Measurements from ENCODE around the gene SLC6A5. TPM values are rescaled to one million over a fixed set of nuclear protein-coding genes. Genes with fewer than 3 reads are reported as not detected.

The SLC6A5 gene
- total and polyA plus RNA-seq, 2 donors (not counting 3 experiments of a cell fraction or from before 2014, with no cell fraction given), result not detected

DNA sequence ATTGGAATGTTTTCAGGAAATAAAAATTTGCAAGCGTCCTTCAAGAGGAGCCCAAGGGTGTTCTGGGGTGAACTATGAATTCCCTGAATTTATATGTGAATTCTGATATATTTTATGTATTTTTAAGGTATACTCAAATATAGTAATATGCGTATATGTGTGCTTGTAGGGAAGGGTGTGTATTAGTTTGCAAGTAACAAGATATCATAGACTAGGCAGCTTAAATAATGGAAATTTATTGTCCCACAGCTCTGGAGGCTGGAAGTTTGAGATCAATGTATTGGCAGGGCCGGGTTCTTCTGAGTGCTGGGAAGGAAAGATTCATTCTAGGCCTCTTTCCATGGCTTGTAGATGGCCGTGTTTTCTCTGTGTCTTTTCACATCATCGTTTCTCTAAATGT, 16.2 kb upstream of the SLC6A5 start:
- no peaks in the 10 kb centered on the region for H3K36me3 ChIP-seq (ENCODE audit: control insufficient read depth in 2 of 2, extremely low read depth in 1 of 2, insufficient read depth in 2 of 2, low read length in 2 of 2)
- no peak overlapping the region for H3K9ac ChIP-seq (replicated peaks; ENCODE audit: extremely low read depth, insufficient read depth, low read length)
- no peaks in the 10 kb centered on the region for H3K4me1 ChIP-seq (ENCODE audit: control insufficient read depth, extremely low read depth, insufficient read depth, low read length)
- H3K79me2 ChIP-seq (ENCODE audit: control insufficient read depth, insufficient read depth, low read length), result no peaks in the 10 kb centered on the region
- POLR2A ChIA-PET, result no interaction called here
- CTCF ChIA-PET, result no interaction called here
- FAIRE-seq (no peak), DNase-seq (ENCODE audit: low read depth, low spot score) (no peak)
- H3K27me3 ChIP-seq (ENCODE audit: control insufficient read depth in 2 of 2, insufficient read depth in 2 of 2, low read length in 2 of 2), result no peaks in the 10 kb centered on the region
- TF ChIP-seq GATA2 (IDR thresholded peaks at IDR 0.05; ENCODE audit: insufficient read depth, insufficient read length, low read depth, low read length) (no peak), MYC (IDR thresholded peaks at IDR 0.05; ENCODE audit: low read depth, low read length) (no peak), JUN (IDR thresholded peaks at IDR 0.05; ENCODE audit: borderline replicate concordance, insufficient read depth, insufficient read length, low read depth) (no peak)
- H2AFZ ChIP-seq (ENCODE audit: low read depth, low read length), result no peak overlapping the region
- H3K27ac ChIP-seq (ENCODE audit: insufficient read depth, low read depth, low read length), result no peak overlapping the region
- no peaks in the 10 kb centered on the region for H3K9me1 ChIP-seq (replicated peaks; ENCODE audit: control insufficient read depth, extremely low read depth, insufficient read depth, low read length)
- H3K4me3 ChIP-seq (replicated peaks in 1 of 3; ENCODE audit: insufficient read depth in 1 of 3, low read depth in 1 of 3, low read length in 3 of 3), result no peak overlapping the region
- intact Hi-C loops (cut with micrococcal nuclease), result no loop called here
- H4K20me1 ChIP-seq (replicated peaks; ENCODE audit: control insufficient read depth, extremely low read depth, insufficient read depth, low read length), result no peaks in the 10 kb centered on the region
- no TSS peak for BruUV-seq (replicated peaks)
- no peaks in the 10 kb centered on the region for H3K9me3 ChIP-seq (replicated peaks; ENCODE audit: control insufficient read depth, insufficient read depth, low read length)
- dilution Hi-C loops (cut with MboI; ENCODE audit: extremely low pct_ligation_motif_present, low sequenced_read_pairs), result no loop called here
- no peak overlapping the region for H3K4me2 ChIP-seq (ENCODE audit: insufficient read depth, low read length)

DNA sequence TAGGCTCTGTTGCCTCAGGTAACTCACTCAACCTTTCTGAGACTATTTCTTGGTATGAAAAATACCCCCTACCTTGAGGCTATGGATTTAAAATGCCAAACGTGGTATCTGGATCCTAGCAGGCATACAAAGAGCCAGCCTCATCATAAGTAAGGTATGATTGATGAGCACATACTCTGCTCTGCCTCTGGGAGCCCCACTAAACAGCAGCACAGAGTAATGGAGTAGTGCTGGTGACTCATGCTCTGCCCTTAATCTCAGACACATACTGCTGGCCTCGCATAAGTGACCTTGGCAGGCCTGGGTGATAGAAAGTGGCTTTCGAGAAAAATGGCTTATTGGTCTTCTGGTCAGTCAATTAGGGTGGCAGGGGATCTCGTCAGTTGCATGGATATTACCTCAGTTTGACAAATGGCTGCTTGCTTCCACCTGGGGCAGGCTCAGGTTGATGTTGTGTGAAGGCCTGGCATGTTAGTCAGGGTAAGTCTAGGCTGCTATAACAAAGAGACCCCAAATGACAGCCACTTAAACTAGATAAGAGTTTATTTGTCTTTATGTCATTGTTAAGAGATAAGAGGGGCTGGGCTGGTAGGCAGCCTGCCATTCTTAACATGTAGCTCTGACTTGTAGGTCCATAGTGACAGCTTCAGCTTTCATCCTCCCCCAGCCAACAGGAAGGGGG, 15.2 kb upstream of the SLC6A5 start:
- dilution Hi-C loops (cut with MboI; ENCODE audit: extremely low pct_ligation_motif_present, low sequenced_read_pairs), result no loop called here
- no TSS peak for BruUV-seq (replicated peaks)
- CTCF ChIA-PET, result interaction anchor here (2.2 kb wide), 1 partner anchor 26 kb away, joined by 6 read pairs; no protein-coding TSS in a partner anchor

More for the DNA sequence above, 15.2 kb upstream of the SLC6A5 start:
- POLR2A ChIA-PET, result no interaction called here
- H4K20me1 ChIP-seq (replicated peaks; ENCODE audit: control insufficient read depth, extremely low read depth, insufficient read depth, low read length), result no peaks in the 10 kb centered on the region
- no peaks in the 10 kb centered on the region for H3K4me1 ChIP-seq (ENCODE audit: control insufficient read depth, extremely low read depth, insufficient read depth, low read length)
- H3K9me1 ChIP-seq (replicated peaks; ENCODE audit: control insufficient read depth, extremely low read depth, insufficient read depth, low read length), result no peaks in the 10 kb centered on the region
- H3K9ac ChIP-seq (replicated peaks; ENCODE audit: extremely low read depth, insufficient read depth, low read length), result no peak overlapping the region
- H3K4me3 ChIP-seq (replicated peaks in 1 of 3; ENCODE audit: insufficient read depth in 1 of 3, low read depth in 1 of 3, low read length in 3 of 3), result no peak overlapping the region
- DNase-seq (ENCODE audit: low read depth, low spot score) (no peak), FAIRE-seq (no peak)
- H3K4me2 ChIP-seq (ENCODE audit: insufficient read depth, low read length), result no peak overlapping the region
- H3K79me2 ChIP-seq (ENCODE audit: control insufficient read depth, insufficient read depth, low read length), result no peaks in the 10 kb centered on the region
- no peaks in the 10 kb centered on the region for H3K9me3 ChIP-seq (replicated peaks; ENCODE audit: control insufficient read depth, insufficient read depth, low read length)
- TF ChIP-seq POLR2AphosphoS5 (IDR thresholded peaks at IDR 0.05; ENCODE audit: insufficient read depth, low read depth, low read length), result no peak
- TF ChIP-seq GATA2 (IDR thresholded peaks at IDR 0.05; ENCODE audit: insufficient read depth, insufficient read length, low read depth, low read length), result no peak
- TF ChIP-seq FOS (IDR thresholded peaks at IDR 0.05; ENCODE audit: borderline replicate concordance, insufficient read depth, low read length), result no peak
- no peak for TF ChIP-seq MYC (IDR thresholded peaks at IDR 0.05; ENCODE audit: low read depth, low read length)
- TF ChIP-seq, protein P1, sequence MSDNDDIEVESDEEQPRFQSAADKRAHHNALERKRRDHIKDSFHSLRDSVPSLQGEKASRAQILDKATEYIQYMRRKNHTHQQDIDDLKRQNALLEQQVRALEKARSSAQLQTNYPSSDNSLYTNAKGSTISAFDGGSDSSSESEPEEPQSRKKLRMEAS (IDR thresholded peaks at IDR 0.05; ENCODE audit: insufficient read depth, insufficient read length), result no peak
- H3K27me3 ChIP-seq (ENCODE audit: control insufficient read depth in 2 of 2, insufficient read depth in 2 of 2, low read length in 2 of 2), result no peaks in the 10 kb centered on the region
- no peak overlapping the region for H2AFZ ChIP-seq (ENCODE audit: low read depth, low read length)
- intact Hi-C loops (cut with micrococcal nuclease), result no loop called here
- H3K27ac ChIP-seq (ENCODE audit: insufficient read depth, low read depth, low read length), result no peak overlapping the region
- no peaks in the 10 kb centered on the region for H3K36me3 ChIP-seq (ENCODE audit: control insufficient read depth in 2 of 2, extremely low read depth in 1 of 2, insufficient read depth in 2 of 2, low read length in 2 of 2)

All from endothelial cell of umbilical vein (primary cell).